ENCODE results near the gene MYZAP.

DNA sequence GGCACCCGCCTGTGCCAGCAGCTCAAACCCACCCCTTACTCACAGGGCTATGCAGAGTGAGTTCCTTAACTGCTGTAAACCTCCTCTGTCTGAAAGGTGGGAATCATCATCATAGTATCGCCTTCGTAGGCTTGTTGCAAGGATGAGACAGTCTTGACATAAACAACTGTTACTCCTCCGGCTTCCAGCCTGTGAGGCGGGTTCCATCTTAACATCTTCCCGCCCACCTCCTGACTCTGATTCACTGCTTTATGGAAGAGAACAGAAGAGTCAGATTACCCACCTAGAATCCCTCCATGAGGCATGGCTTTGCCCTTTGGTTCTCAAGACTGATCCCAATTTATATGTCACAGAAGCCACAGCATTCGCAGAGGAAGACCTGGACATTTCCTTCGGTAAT is 136.7 kb downstream of the MYZAP start:
- TF ChIP-seq ZNF23 (CRISPR knock-in tag; IDR thresholded peaks at IDR 0.05), result no peak
- no peak for TF ChIP-seq ZBED1 (IDR thresholded peaks at IDR 0.05)
- no peak for TF ChIP-seq ZNF586 (CRISPR knock-in tag; conservative IDR thresholded peaks at IDR 0.05)
- TF ChIP-seq, protein P1, sequence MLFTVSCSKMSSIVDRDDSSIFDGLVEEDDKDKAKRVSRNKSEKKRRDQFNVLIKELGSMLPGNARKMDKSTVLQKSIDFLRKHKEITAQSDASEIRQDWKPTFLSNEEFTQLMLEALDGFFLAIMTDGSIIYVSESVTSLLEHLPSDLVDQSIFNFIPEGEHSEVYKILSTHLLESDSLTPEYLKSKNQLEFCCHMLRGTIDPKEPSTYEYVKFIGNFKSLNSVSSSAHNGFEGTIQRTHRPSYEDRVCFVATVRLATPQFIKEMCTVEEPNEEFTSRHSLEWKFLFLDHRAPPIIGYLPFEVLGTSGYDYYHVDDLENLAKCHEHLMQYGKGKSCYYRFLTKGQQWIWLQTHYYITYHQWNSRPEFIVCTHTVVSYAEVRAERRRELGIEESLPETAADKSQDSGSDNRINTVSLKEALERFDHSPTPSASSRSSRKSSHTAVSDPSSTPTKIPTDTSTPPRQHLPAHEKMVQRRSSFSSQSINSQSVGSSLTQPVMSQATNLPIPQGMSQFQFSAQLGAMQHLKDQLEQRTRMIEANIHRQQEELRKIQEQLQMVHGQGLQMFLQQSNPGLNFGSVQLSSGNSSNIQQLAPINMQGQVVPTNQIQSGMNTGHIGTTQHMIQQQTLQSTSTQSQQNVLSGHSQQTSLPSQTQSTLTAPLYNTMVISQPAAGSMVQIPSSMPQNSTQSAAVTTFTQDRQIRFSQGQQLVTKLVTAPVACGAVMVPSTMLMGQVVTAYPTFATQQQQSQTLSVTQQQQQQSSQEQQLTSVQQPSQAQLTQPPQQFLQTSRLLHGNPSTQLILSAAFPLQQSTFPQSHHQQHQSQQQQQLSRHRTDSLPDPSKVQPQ (CRISPR knock-in tag; IDR thresholded peaks at IDR 0.05; ENCODE audit: borderline replicate concordance), result no peak
- no peak for TF ChIP-seq CBX5 (IDR thresholded peaks at IDR 0.05; ENCODE audit: borderline replicate concordance, low read depth)
- TF ChIP-seq GTF2E2 (tag; IDR thresholded peaks at IDR 0.05), result no peak
- no peak for TF ChIP-seq CREBBP (IDR thresholded peaks at IDR 0.05; ENCODE audit: low read depth, low read length)
- TF ChIP-seq, protein P2, sequence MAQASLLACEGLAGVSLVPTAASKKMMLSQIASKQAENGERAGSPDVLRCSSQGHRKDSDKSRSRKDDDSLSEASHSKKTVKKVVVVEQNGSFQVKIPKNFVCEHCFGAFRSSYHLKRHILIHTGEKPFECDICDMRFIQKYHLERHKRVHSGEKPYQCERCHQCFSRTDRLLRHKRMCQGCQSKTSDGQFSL (CRISPR knock-in tag; IDR thresholded peaks at IDR 0.05), result no peak
- TF ChIP-seq, protein P2 (tag; IDR thresholded peaks at IDR 0.05), result no peak
